ENCODE measurements around the gene KLHL29. TPM values are rescaled to one million over a fixed set of nuclear protein-coding genes. Genes with fewer than 3 reads are reported as not detected.

Gene KLHL29
- total RNA-seq, 2 donors from 2014 or later, result 1.0 to 2.4 TPM

DNA sequence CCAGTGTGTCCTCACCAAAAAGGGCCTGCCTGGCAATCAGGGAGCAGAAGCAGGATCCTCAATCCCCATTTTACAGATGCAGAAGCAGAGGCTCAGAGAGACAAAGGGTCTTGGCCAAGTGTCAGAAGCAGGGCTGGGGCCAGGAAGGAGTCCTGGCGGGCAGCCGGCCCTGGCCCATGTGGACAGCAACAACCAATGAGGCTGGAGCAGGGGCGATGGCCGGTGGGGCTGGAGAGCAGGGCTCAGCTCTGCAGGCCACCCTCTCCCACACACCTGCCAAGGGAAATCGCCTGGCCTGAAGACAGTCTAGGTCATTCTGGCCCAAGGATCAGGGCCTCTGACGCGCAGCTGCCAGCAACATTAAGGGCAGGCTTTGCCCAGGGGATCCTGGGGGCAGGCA is 298.0 kb downstream of the KLHL29 start:
- Mint-ChIP-seq H3K4me3 (no peak overlapping the region), H3K27ac (no peak overlapping the region), H3K36me3 (ENCODE audit: low read depth) (no peaks in the 10 kb centered on the region), H3K9me3 (peaks cover 3% of the 10 kb centered on the region), H3K27me3 (ENCODE audit: insufficient read depth) (no peaks in the 10 kb centered on the region), H3K4me1 (peaks cover 5% of the 10 kb centered on the region)
- DNase-seq, result no peak
- Histone ChIP-seq H3K4me3 (ENCODE audit: low read length) (no peak overlapping the region), H3K9me3 (ENCODE audit: control insufficient read depth, low read length) (no peaks in the 10 kb centered on the region), H3K36me3 (ENCODE audit: control insufficient read depth, insufficient read depth, low read length) (no peaks in the 10 kb centered on the region), H3K27me3 (ENCODE audit: control insufficient read depth, insufficient read depth, low read length, poor library complexity, severe bottlenecking) (no peaks in the 10 kb centered on the region), H3K4me1 (ENCODE audit: control insufficient read depth, insufficient read depth, low read length) (no peaks in the 10 kb centered on the region), H3K9ac (ENCODE audit: extremely low read depth, low read length, poor library complexity, severe bottlenecking) (no peak overlapping the region), H3K27ac (ENCODE audit: low read depth, low read length) (no peak overlapping the region)
- TF ChIP-seq, protein P1, sequence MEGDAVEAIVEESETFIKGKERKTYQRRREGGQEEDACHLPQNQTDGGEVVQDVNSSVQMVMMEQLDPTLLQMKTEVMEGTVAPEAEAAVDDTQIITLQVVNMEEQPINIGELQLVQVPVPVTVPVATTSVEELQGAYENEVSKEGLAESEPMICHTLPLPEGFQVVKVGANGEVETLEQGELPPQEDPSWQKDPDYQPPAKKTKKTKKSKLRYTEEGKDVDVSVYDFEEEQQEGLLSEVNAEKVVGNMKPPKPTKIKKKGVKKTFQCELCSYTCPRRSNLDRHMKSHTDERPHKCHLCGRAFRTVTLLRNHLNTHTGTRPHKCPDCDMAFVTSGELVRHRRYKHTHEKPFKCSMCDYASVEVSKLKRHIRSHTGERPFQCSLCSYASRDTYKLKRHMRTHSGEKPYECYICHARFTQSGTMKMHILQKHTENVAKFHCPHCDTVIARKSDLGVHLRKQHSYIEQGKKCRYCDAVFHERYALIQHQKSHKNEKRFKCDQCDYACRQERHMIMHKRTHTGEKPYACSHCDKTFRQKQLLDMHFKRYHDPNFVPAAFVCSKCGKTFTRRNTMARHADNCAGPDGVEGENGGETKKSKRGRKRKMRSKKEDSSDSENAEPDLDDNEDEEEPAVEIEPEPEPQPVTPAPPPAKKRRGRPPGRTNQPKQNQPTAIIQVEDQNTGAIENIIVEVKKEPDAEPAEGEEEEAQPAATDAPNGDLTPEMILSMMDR (conservative IDR thresholded peaks at IDR 0.05), result no peak
- 67 to 90% methylated on average over 2 to 7 of the region's 7 CpGs for WGBS, 2 experiments (ENCODE audit: insufficient coverage in 1 of 2, insufficient read length in 1 of 2)

DNA sequence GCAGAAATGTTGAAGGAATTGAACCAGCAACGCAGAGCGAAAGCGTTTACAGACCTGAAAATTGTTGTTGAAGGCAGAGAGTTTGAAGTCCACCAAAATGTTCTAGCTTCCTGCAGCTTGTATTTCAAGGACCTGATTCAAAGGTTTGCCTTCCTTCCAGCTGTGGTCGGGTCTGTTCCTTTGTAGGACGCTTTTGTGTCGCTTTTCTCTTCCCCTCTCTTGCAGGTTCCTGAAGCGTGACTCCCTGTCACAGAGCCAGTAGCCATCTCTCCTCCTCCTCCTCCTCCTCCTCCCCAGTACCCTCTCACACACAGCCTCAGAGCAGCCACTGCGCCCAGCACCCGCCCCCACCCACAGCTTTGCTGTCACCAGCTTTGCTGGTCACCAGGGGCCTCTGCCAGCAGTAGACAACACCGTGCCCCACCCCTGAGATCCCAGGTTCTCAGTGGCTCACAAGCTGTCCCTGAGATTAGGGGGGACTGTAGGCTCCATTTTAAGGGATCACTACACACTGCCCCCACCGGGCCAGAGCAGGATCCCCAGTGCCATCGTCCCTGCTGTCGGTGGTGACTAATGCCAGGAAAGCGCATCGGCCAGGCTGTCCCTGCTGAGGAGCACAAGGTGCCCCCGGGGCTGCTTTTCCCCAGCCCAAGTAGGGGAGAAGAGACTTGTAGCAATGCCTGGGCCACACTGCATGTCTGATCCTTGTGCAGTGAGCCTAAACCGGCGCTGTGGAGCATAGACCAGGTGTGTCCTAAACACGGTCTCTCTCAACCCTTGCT is 299.6 kb downstream of the KLHL29 start:
- Histone ChIP-seq H3K36me3 (ENCODE audit: control insufficient read depth, insufficient read depth, low read length) (no peaks in the 10 kb centered on the region), H3K9me3 (ENCODE audit: control insufficient read depth, low read length) (no peaks in the 10 kb centered on the region), H3K4me3 (ENCODE audit: low read length) (no peak overlapping the region), H3K4me1 (ENCODE audit: control insufficient read depth, insufficient read depth, low read length) (no peaks in the 10 kb centered on the region), H3K9ac (ENCODE audit: extremely low read depth, low read length, poor library complexity, severe bottlenecking) (no peak overlapping the region), H3K27ac (ENCODE audit: low read depth, low read length) (no peak overlapping the region), H3K27me3 (ENCODE audit: control insufficient read depth, insufficient read depth, low read length, poor library complexity, severe bottlenecking) (no peaks in the 10 kb centered on the region)
- no peak overlapping the region for H3K27ac Mint-ChIP-seq
- peak; percentile 64 for DNase-seq
- H3K4me3 Mint-ChIP-seq, result no peak overlapping the region
- no peaks in the 10 kb centered on the region for H3K36me3 Mint-ChIP-seq (ENCODE audit: low read depth)
- no peaks in the 10 kb centered on the region for H3K9me3 Mint-ChIP-seq
- peaks cover 5% of the 10 kb centered on the region for H3K4me1 Mint-ChIP-seq
- H3K27me3 Mint-ChIP-seq (ENCODE audit: insufficient read depth), result no peaks in the 10 kb centered on the region
- TF ChIP-seq, protein P1 (conservative IDR thresholded peaks at IDR 0.05), result no peak
- 65 to 80% methylated on average over 16 to 19 of the region's 19 CpGs for WGBS, 2 experiments (ENCODE audit: insufficient coverage in 1 of 2, insufficient read length in 1 of 2)

DNA sequence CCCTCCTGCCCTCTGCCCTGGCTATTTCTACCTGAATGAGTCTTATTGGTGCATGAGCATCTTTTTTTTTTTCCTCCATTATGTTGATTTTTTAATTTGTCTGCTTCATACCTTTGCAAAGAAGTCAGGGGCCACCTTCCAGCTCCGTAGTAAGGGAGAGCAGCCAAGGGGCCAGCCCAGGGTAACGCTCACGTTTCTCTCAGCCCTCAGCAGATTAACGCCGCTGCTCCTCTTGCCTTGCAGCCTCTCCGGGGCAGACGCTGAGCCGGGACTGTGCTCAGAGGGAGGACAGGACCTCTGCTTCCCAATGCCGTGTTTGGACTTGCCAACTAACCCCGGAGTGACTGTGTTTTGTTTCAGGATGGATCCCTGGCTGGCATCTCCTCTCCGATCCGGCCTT is 300.2 kb downstream of the KLHL29 start:
- Mint-ChIP-seq H3K4me1 (peaks cover 5% of the 10 kb centered on the region), H3K27me3 (ENCODE audit: insufficient read depth) (no peaks in the 10 kb centered on the region), H3K36me3 (ENCODE audit: low read depth) (no peaks in the 10 kb centered on the region), H3K9me3 (no peaks in the 10 kb centered on the region), H3K27ac (no peak overlapping the region), H3K4me3 (no peak overlapping the region)
- Histone ChIP-seq H3K27me3 (ENCODE audit: control insufficient read depth, insufficient read depth, low read length, poor library complexity, severe bottlenecking) (no peaks in the 10 kb centered on the region), H3K36me3 (ENCODE audit: control insufficient read depth, insufficient read depth, low read length) (no peaks in the 10 kb centered on the region), H3K9me3 (ENCODE audit: control insufficient read depth, low read length) (no peaks in the 10 kb centered on the region), H3K4me3 (ENCODE audit: low read length) (no peak overlapping the region), H3K27ac (ENCODE audit: low read depth, low read length) (no peak overlapping the region), H3K4me1 (ENCODE audit: control insufficient read depth, insufficient read depth, low read length) (no peaks in the 10 kb centered on the region), H3K9ac (ENCODE audit: extremely low read depth, low read length, poor library complexity, severe bottlenecking) (no peak overlapping the region)
- TF ChIP-seq, protein P1 (conservative IDR thresholded peaks at IDR 0.05), result no peak
- WGBS, 2 experiments (ENCODE audit: insufficient coverage in 1 of 2, insufficient read length in 1 of 2), result 88% methylated on average over 12 of the region's 12 CpGs
- no peak for DNase-seq

All from endodermal cell (in vitro differentiated cells).